Vagina (tissue), 2 donors: ENCODE data around the gene PAPPA. TPM values are rescaled to one million over a fixed set of nuclear protein-coding genes. Genes with fewer than 3 reads are reported as not detected.

Experiments
- DNase-seq, 2 donors: peaks; one replicate each; pipeline ENCODE4 v3.0.0-alpha.2; 2017; ENCODE audit errors: extremely low spot score in 2 of 2
- H3K27ac ChIP-seq: fragments of 200-600 bp; sonication (generic); one replicate; pipeline ENCODE4 v1.5.1; 2019
- H3K27me3 ChIP-seq: fragments of 200-600 bp; sonication (generic); one replicate; pipeline ENCODE4 v1.5.1; 2019
- H3K36me3 ChIP-seq, 2 donors: fragments of 200-600 bp; sonication (generic); one replicate each; pipeline ENCODE4 v1.5.1; 2017 to 2019
- H3K4me1 ChIP-seq: fragments of 200-600 bp; sonication (generic); one replicate; pipeline ENCODE4 v1.5.1; 2019
- H3K4me3 ChIP-seq, 2 donors: fragments of 200-600 bp; sonication (generic); 1 replicate in 1 of 2; 2 replicates in 1 of 2; pipeline ENCODE4 v1.5.1; 2016 to 2019
- H3K9me3 ChIP-seq: fragments of 200-600 bp; sonication (generic); one replicate; pipeline ENCODE4 v1.5.1; 2019
- POLR2A ChIP-seq, 2 donors: fragments of 450-650 bp; IDR thresholded peaks; one replicate each; pipeline ENCODE4 v1.6.1; 2017; ENCODE audit warnings: antibody characterized with exemption in 2 of 2, mild to moderate bottlenecking in 2 of 2, moderate library complexity in 2 of 2
- POLR2AphosphoS5 ChIP-seq, 2 donors: sonication (generic); formaldehyde crosslinking; IDR thresholded peaks; one replicate each; pipeline ENCODE4 v1.9.0; 2017; ENCODE audit warnings: antibody characterized with exemption in 2 of 2, mild to moderate bottlenecking in 2 of 2, low read depth in 1 of 2; ENCODE audit not compliant: insufficient read depth in 1 of 2
- intact Hi-C: fragments of 100-400 bp; cut with DNase I; formaldehyde crosslinking; loops from one replicate; pipeline ENCODE4 v1.15.1; 2023
- total RNA-seq: library from RNA; depleted of rRNA; stranded (reverse); fragments of >200 nt; gene quantifications from one replicate; pipeline ENCODE4 v1.2.3, GENCODE V29; 2016
- TF ChIP-seq, protein P1 (sequence below), 3 experiments: fragments of 450-650 bp in 2 of 3; fragments of 200-600 bp in 1 of 3; sonication (generic) in 1 of 3; IDR thresholded peaks; one replicate each; pipeline ENCODE4 v1.5.1; 2017 to 2019; ENCODE audit warnings: antibody characterized with exemption in 3 of 3, mild to moderate bottlenecking in 2 of 3, moderate library complexity in 2 of 3

The PAPPA gene
- total RNA-seq, 1 donor from 2014 or later, result 4.4 TPM

DNA sequence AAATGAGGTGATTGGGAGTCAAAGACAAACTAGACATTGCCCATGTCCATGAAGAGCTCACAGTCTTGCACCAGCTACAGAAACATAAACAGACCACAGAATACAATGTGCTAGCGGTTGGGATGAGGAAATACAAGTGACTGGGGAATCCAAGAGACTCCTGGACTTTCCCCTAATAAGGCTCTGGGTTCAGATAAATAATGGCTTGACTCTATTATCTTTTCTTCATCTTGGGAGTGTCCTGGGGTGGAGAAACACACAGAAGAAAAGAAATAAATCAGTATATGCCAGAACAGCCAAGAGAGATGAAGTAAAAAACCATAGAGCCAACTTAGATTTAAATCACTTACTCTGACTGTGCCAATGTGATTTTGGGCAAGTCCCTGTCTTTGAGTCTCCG is 227.8 kb downstream of the PAPPA start:
- Histone ChIP-seq H3K27me3 (no peaks in the 10 kb centered on the region), H3K4me3 (no peak overlapping the region), H3K9me3 (no peaks in the 10 kb centered on the region), H3K36me3 (no peaks in the 10 kb centered on the region), H3K4me1 (no peaks in the 10 kb centered on the region), H3K27ac (no peak overlapping the region)
- DNase-seq, result no peak
- intact Hi-C loops, result no loop called here
- TF ChIP-seq POLR2A (IDR thresholded peaks at IDR 0.05) (no peak), POLR2AphosphoS5 (IDR thresholded peaks at IDR 0.05; ENCODE audit: insufficient read depth in 1 of 2, low read depth in 1 of 2) (no peak)
- TF ChIP-seq, protein P1, sequence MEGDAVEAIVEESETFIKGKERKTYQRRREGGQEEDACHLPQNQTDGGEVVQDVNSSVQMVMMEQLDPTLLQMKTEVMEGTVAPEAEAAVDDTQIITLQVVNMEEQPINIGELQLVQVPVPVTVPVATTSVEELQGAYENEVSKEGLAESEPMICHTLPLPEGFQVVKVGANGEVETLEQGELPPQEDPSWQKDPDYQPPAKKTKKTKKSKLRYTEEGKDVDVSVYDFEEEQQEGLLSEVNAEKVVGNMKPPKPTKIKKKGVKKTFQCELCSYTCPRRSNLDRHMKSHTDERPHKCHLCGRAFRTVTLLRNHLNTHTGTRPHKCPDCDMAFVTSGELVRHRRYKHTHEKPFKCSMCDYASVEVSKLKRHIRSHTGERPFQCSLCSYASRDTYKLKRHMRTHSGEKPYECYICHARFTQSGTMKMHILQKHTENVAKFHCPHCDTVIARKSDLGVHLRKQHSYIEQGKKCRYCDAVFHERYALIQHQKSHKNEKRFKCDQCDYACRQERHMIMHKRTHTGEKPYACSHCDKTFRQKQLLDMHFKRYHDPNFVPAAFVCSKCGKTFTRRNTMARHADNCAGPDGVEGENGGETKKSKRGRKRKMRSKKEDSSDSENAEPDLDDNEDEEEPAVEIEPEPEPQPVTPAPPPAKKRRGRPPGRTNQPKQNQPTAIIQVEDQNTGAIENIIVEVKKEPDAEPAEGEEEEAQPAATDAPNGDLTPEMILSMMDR (IDR thresholded peaks at IDR 0.05), result no peak

- no peak for TF ChIP-seq POLR2A (IDR thresholded peaks at IDR 0.05)
- TF ChIP-seq, protein P1 (IDR thresholded peaks at IDR 0.05), result no peak
- no peak for TF ChIP-seq POLR2AphosphoS5 (IDR thresholded peaks at IDR 0.05; ENCODE audit: insufficient read depth in 1 of 2, low read depth in 1 of 2)
- H3K27me3 ChIP-seq, result no peaks in the 10 kb centered on the region
- no peaks in the 10 kb centered on the region for H3K4me1 ChIP-seq
Measured at GRCh38 chr9:116382053-116382452, 228.5 kb downstream of the PAPPA start.

GRCh38 chr9:116383133-116383532 is 229.5 kb downstream of the PAPPA start:
- no peaks in the 10 kb centered on the region for H3K27me3 ChIP-seq
- intact Hi-C loops, result no loop called here
- H3K4me1 ChIP-seq, result no peaks in the 10 kb centered on the region
- no peaks in the 10 kb centered on the region for H3K9me3 ChIP-seq
- TF ChIP-seq POLR2AphosphoS5 (IDR thresholded peaks at IDR 0.05; ENCODE audit: insufficient read depth in 1 of 2, low read depth in 1 of 2) (no peak), POLR2A (IDR thresholded peaks at IDR 0.05) (no peak)
- TF ChIP-seq, protein P1 (IDR thresholded peaks at IDR 0.05), result no peak
- H3K27ac ChIP-seq, result no peak overlapping the region
- no peak for DNase-seq
- H3K36me3 ChIP-seq, result no peaks in the 10 kb centered on the region
- H3K4me3 ChIP-seq, result no peak overlapping the region

More at GRCh38 chr9:116382053-116382452, 228.5 kb downstream of the PAPPA start:
- DNase-seq, result no peak
- Histone ChIP-seq H3K36me3 (no peaks in the 10 kb centered on the region), H3K9me3 (no peaks in the 10 kb centered on the region), H3K4me3 (no peak overlapping the region), H3K27ac (no peak overlapping the region)
- intact Hi-C loops, result no loop called here

DNA sequence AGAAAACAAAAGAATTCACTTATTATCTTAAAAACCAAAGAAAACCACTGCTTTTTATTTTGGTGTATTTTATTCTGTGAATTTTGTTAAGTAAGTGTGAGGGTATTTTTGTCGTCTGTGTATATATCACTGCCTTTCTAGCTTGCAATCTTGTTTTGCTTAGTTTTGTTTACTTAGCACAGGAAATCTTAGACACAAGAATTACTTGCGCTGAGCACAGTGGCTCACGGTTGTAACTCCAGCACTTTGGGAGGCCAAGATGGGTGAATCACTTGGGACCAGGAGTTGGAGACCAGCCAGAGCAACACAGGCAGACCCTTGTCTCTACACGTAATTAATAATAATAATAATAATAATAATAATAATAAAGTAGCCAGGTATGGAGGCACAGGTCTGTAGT is 230.3 kb downstream of the PAPPA start:
- no peaks in the 10 kb centered on the region for H3K36me3 ChIP-seq
- no peak overlapping the region for H3K4me3 ChIP-seq
- intact Hi-C loops, result no loop called here
- DNase-seq, result no peak
- no peak overlapping the region for H3K27ac ChIP-seq
- H3K27me3 ChIP-seq, result no peaks in the 10 kb centered on the region
- no peaks in the 10 kb centered on the region for H3K4me1 ChIP-seq
- H3K9me3 ChIP-seq, result no peaks in the 10 kb centered on the region
- TF ChIP-seq, protein P1 (IDR thresholded peaks at IDR 0.05), result no peak
- no peak for TF ChIP-seq POLR2AphosphoS5 (IDR thresholded peaks at IDR 0.05; ENCODE audit: insufficient read depth in 1 of 2, low read depth in 1 of 2)
- TF ChIP-seq POLR2A (IDR thresholded peaks at IDR 0.05), result no peak

- Histone ChIP-seq H3K27ac (no peak overlapping the region), H3K36me3 (peaks cover 0 to 6% of the 10 kb centered on the region in 2 donors), H3K27me3 (no peaks in the 10 kb centered on the region), H3K4me1 (no peaks in the 10 kb centered on the region), H3K9me3 (no peaks in the 10 kb centered on the region), H3K4me3 (no peak overlapping the region)
- intact Hi-C loops, result no loop called here
- no peak for TF ChIP-seq POLR2AphosphoS5 (IDR thresholded peaks at IDR 0.05; ENCODE audit: insufficient read depth in 1 of 2, low read depth in 1 of 2)
- TF ChIP-seq POLR2A (IDR thresholded peaks at IDR 0.05), result no peak
- TF ChIP-seq, protein P1 (IDR thresholded peaks at IDR 0.05), result no peak
- DNase-seq, result no peak
Measured at GRCh38 chr9:116387934-116388698, 234.5 kb downstream of the PAPPA start.
